Breast epithelium (tissue), 3 donors: ENCODE data around the gene KERA.

ENCODE experiments used
- POLR2AphosphoS5 ChIP-seq, 3 donors: sonication (generic); formaldehyde crosslinking; IDR thresholded peaks; one replicate each; pipeline ENCODE4 v1.6.1; 2017; ENCODE audit warnings: antibody characterized with exemption in 3 of 3
- TF ChIP-seq, protein P1 (sequence below), 3 donors: fragments of 450-650 bp; IDR thresholded peaks; one replicate each; pipeline ENCODE4 v1.5.1; 2016 to 2017; ENCODE audit warnings: antibody characterized with exemption in 3 of 3, mild to moderate bottlenecking in 3 of 3, moderate library complexity in 3 of 3

- TF ChIP-seq, protein P1, sequence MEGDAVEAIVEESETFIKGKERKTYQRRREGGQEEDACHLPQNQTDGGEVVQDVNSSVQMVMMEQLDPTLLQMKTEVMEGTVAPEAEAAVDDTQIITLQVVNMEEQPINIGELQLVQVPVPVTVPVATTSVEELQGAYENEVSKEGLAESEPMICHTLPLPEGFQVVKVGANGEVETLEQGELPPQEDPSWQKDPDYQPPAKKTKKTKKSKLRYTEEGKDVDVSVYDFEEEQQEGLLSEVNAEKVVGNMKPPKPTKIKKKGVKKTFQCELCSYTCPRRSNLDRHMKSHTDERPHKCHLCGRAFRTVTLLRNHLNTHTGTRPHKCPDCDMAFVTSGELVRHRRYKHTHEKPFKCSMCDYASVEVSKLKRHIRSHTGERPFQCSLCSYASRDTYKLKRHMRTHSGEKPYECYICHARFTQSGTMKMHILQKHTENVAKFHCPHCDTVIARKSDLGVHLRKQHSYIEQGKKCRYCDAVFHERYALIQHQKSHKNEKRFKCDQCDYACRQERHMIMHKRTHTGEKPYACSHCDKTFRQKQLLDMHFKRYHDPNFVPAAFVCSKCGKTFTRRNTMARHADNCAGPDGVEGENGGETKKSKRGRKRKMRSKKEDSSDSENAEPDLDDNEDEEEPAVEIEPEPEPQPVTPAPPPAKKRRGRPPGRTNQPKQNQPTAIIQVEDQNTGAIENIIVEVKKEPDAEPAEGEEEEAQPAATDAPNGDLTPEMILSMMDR (IDR thresholded peaks at IDR 0.05), result no peak
- no peak for TF ChIP-seq POLR2AphosphoS5 (IDR thresholded peaks at IDR 0.05)
Measured at GRCh38 chr12:91065396-91065795, 7.6 kb upstream of the KERA start.
